VCaP (cell line): ENCODE results near the gene FASN.
"Not testable (repeated sequence)": the region's sequence is repeated elsewhere in the genome, so short reads cannot be mapped to it uniquely, and the experiment has no call there.

Experiments
- H3K27ac ChIP-seq: fragments of 450-650 bp; 2 replicates; pipeline ENCODE4 v1.5.1; 2017
- TF ChIP-seq, protein P1 (sequence below): fragments of 450-650 bp; conservative IDR thresholded peaks from 2 replicates; pipeline ENCODE4 v1.5.1; 2017; ENCODE audit warnings: mild to moderate bottlenecking, moderate library complexity

The FASN gene

DNA sequence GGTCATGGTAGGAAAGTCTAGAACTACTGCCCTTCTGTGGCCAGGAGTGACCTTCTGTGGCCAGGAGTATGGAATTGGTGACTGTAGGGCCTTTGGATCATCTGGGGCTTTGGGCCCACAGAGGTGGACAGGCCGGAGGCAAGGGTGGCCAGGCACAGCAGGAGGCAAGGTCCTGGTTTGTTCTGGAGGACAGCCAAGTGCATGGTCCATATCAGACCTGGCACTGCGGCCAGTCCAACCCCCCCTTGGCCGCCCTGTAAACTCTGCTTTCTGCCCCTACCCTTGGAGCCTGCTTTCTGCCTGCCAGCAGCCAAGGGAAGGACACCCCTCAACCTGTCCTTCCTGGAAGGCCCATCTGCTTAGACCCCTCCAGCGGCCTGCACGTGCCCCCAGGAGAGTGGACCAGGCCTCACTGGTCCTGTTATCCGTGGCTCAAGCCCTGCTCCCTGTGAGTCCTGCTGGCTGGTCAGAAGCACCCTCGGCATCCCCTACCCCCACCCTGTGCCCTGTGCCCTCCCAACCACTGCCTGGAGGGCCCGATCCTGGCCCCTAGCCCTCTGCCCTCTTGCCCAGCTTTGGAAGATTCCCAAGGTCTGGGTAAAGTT lies 58.2 kb downstream of the FASN start:
- H3K27ac ChIP-seq, result no peak overlapping the region
- TF ChIP-seq, protein P1, sequence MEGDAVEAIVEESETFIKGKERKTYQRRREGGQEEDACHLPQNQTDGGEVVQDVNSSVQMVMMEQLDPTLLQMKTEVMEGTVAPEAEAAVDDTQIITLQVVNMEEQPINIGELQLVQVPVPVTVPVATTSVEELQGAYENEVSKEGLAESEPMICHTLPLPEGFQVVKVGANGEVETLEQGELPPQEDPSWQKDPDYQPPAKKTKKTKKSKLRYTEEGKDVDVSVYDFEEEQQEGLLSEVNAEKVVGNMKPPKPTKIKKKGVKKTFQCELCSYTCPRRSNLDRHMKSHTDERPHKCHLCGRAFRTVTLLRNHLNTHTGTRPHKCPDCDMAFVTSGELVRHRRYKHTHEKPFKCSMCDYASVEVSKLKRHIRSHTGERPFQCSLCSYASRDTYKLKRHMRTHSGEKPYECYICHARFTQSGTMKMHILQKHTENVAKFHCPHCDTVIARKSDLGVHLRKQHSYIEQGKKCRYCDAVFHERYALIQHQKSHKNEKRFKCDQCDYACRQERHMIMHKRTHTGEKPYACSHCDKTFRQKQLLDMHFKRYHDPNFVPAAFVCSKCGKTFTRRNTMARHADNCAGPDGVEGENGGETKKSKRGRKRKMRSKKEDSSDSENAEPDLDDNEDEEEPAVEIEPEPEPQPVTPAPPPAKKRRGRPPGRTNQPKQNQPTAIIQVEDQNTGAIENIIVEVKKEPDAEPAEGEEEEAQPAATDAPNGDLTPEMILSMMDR, result no peak

DNA sequence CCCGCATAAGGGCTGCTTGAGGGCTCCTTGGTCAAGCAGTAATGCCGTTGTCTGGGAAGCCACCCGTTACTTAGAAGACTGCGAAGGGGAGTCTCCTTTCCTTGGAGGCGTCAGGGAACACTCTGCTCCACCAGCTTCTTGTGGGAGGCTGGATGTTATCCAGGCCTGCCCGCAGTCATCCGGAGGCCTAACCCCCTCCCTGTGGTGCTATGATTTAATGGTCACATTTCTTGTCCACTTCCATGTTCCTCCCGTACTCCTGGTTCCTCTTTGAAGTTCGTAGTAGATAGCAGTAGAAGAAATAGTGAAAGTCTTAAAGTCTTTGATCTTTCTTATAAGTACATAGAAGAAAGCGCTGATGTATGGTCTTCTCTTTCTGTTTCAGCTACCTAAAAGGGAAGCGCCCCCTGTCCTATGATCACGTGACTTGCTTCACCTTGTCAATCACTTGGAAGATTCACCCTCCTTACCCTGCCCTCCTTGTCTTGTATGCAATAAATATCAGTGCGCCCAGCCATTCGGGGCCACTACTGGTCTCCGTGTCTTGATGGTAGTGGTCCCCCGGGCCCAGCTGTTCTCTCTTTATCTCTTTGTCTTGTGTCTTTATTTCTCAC lies 59.1 kb downstream of the FASN start:
- not testable (repeated sequence) for H3K27ac ChIP-seq

DNA sequence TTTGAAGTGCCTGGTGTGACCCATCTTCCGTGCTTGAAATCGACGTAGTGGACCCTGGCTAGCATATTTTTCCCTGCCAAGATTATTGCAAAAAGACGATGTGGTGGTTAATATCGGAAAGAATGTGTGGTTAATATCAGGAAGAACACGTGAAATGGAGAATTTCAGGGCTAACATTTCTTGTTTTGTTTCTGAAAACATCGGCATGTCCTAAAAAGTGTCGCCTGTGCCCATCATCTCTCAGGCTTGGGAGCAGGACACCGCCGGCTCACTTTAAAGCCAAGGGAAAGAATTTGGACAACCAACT lies 60.2 kb downstream of the FASN start:
- TF ChIP-seq, protein P1, result no peak
- H3K27ac ChIP-seq, result peak overlapping the region; percentile 91

DNA sequence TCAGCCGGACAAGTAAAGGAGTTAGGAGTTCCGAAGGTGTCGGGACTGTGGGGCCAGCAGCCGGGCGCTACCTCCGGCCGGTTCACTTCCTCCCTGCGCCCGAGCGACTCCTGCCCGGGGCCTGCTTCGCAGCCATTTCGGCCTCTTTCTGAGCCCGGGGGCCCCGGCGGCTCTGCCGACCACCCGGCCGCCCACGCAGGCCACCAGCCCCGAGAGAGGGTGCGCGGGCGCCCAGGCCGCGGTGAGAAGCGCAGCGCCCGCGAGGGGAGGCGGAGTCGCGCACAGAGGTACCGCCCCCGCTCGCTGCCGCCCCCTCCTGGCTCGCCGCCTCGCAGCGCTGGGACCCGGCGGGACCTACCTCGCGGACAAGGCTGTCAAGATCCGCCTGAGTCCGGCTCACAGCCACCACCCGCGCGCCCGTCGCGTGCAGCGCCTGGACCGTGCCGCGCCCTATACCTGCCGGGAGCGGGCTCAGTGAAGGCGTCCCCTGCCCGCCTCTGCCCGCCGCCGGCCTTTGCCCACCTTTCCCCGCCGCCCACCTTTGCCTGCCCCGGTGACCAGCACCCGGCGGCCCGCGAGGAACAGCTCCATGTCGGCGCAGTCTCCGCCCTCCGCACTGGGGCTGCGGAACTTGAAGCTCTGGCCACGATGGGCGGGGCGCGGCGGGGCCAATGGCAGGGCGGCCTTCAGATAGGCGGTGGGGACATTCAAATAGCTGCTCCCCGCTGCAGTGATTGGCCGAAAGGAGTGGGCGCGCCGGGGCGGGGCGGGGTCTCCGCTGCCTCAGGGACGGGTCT lies 60.7 kb downstream of the FASN start, which contains the start of gene DCXR:
DCXR (minus strand) TSS at position 606 of the 797 bp plus-strand sequence; CDS start at position 591, 15 bp downstream.
- TF ChIP-seq, protein P1, result peak; percentile 97
- H3K27ac ChIP-seq, result peak within 1 kb of the TSS; percentile 91

DNA sequence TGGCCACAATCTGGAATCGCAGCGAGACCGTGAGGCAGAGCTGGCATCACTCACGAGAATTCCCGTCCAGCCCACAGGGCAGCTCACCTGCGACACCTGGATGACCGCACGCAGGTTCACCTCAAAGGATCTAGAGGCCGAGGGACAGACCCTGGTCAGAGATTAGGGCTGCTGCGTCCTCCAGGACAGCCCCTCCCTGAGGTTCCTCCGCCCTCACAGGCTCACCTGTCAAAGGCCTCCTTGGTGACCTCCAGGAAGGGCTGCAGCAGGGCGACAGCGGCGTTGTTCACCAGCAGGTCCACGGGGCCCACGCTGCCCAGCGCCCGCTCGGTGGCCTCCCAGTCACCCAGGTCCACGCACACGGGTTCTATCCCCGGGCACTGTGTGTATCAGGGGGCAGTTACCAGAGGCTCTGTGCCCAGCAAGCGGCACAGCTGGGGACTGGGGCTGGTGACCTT lies 61.4 kb downstream of the FASN start:
- TF ChIP-seq, protein P1, result no peak
- peak overlapping the region; percentile 91 for H3K27ac ChIP-seq

DNA sequence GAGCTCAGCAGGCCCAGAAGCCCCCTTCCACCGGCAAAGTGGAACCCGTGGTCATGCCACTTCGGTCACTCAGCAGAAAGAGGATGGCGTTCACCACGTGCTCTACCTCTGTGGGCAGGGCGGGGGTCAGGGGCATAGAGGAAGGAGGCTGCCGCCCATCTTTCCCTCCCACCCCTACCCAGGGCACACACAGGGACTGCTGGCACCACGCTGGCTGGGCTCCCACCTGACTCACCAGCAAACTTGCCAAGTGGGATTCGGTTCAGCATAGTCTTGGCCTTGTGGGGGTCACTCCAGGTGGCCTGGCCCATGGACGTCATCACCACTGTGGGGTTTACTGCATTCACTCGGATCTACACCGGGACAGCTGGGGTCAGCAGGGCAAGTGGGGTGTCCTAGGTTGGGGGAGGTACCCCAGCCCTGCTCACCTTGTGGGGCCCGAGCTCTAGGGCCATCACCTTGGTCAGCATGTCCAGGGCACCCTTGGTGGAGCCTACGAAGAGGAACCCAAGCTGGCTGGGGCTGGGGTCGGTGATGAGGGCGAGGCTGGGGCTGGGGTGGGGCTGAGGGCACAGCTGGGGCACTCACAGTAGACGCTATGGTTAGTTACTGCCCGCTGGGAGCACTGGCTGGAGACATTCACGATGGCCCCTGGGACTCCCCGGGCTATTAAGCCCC lies 61.9 kb downstream of the FASN start:
- TF ChIP-seq, protein P1, result no peak
- peak overlapping the region; percentile 91 for H3K27ac ChIP-seq

DNA sequence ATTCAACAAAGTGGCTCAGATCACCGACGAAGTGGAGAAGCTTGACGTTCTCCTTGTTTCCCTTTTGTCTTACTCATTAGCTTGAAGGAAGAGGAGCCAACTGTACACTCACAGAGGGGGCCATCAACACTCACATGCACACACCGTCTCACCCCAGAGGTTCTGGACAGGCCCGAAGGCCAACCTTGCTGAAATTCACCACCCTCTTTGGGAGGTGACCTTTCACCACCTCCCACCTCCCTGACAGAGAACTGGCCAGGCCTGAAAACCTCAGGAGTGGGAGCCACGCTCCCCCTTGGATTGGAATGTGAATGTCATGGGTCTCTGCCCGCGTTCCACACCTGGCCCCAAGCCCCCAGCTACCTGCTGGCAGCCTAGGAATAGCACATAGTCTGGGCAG lies 62.5 kb downstream of the FASN start:
- H3K27ac ChIP-seq, result peak overlapping the region; percentile 91
- TF ChIP-seq, protein P1, result no peak
